NK-92 (cell line): Measurements from ENCODE around the gene LZTFL1.
"Not testable (repeated sequence)": the region's sequence is repeated elsewhere in the genome, so short reads cannot be mapped to it uniquely, and the experiment has no call there.

Experiments used
- DNase-seq: peaks from one replicate; lab custom pipeline; 2025; ENCODE audit not compliant: unreplicated experiment; lab: John Stamatoyannopoulos, UW

Gene LZTFL1

GRCh38 chr3:45865563-45865962 lies 23.6 kb upstream of the LZTFL1 start:
- no peak for DNase-seq

GRCh38 chr3:45864760-45865519 lies 23.0 kb upstream of the LZTFL1 start:
- no peak for DNase-seq

GRCh38 chr3:45861043-45861719 lies 19.3 kb upstream of the LZTFL1 start:
- DNase-seq = no peak

- no peak for DNase-seq
Observed at GRCh38 chr3:45860481-45860880, 18.6 kb upstream of the LZTFL1 start.

DNA sequence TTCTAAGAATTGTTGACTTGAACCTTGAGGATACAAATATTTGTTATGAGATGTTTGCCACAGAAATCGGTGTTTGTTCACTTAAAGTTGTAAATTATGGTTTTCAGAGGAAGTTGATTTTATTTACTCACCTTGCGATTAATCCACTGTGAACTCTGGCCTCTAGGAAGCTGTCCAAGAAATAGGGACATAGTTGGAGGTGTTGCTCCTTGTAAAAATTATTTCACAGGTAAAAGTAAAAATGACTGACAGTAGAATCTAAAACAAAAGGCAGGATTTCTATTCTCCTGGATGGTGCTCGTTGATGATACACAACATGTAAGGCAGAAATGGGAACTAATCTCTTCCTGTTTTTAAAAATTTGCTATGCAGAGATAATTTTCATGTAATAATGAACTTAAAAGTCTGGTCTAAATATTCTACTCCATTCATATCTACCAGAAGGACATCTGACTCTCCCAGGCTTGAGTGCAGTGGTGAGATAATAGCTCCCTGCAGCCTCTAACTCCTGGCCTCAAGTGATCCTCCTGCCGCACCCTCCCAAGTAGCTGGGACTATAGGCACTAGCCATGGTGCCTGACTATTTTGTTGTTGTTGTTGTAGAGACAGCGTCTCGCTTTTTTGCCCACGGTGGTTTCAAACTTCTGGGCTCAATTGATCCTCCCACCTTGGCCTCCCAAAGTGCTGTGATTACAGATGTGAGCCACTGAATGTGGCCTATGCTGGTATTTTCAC lies 17.1 kb upstream of the LZTFL1 start:
- no peak for DNase-seq

DNA sequence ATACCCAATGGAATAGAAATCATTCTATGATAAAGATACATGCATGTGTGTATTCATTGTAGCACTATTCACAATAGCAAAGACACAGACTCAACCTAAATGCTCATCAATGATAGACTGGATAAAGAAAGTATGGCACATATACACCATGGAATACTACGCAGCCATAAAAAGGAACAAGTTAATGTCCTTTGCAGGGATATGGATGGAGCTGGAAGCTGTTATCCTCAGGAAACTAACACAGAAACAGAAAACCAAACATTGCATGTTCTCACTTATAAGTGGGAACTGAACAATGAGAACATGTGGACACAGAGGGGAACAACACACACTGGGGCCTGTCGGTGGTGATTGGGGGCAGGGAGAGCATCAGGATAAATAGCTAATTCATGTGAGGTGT lies 15.1 kb upstream of the LZTFL1 start:
- not testable (repeated sequence) for DNase-seq

DNA sequence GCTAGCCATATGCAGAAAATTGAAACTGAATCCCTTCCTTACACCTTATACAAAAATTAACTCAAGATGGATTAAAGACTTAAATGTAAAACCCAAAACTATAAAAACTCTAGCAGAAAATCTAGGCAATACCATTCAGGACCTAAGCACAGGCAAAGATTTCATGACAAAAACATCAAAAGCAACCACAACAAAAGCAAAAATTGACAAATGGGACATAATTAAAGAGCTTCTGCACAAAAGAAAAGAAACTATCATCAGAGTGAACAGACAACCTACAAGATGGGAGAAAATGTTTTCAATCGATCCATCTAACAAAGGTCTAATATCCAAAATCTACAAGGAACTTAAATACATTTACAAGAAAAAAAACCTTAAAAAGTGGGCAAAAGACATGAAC lies 14.4 kb upstream of the LZTFL1 start:
- DNase-seq = not testable (repeated sequence)

DNA sequence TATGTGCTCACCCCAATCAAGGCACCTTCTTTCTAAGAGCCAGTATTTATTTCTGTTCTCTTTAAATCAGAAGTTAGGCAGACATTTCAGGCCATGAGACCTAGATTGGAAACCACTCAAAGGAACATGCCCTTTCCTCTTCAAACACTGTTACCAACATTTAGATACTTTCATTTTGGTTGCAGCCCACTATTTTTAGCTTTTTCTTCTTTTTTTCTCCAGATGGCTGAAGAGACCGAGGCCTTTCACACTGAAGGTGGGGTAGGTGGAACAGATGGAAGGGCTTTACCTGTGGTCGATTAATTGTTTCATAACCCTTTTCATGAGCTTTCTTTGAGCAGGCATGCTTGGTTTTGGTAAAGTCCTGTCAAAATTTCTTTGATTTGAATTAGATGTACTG lies 10.9 kb upstream of the LZTFL1 start:
- no peak for DNase-seq

GRCh38 chr3:45848392-45848791 lies 6.5 kb upstream of the LZTFL1 start:
- DNase-seq = no peak

DNA sequence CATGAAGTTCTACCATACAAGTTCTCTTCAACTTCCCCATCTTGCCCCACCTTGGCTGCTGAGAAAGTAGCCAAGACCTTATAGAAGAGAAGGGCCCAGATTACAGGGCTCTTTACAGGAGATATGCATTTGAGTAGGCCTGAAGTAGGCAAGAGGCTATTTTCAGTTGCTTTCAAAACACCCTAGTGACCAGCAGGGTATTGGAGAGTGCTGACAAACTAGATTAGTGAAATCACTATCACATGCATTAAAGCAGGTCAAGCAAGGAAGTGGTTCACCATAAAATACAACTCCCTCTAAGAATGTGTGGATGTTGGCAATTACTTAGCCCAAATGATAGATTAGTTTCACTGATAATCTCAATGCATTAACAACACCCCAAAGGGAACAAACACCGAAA lies 2.7 kb upstream of the LZTFL1 start:
- DNase-seq = no peak

- DNase-seq = no peak
Observed at GRCh38 chr3:45842851-45843625, 1.1 kb upstream of the LZTFL1 start.

DNA sequence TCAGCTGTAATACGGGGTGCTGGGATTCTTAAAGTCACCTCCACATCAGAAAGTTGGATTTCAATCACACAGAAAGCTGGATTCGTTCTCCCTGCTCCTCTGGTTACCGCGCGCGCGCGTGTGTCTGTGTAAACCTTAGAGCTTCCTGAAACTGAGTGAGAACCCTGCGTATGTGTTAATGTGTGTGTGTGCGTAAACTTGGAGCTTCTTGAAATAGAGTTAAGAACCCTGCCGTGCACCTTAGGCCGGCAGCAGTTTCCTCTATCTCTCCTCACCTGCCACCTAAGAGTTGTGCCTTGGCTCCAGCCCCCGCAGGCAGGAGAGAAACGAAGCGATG lies 531 bp downstream of the LZTFL1 start:
- DNase-seq = no peak

- no peak for DNase-seq
Observed at GRCh38 chr3:45838466-45838865, 3.5 kb downstream of the LZTFL1 start.

- no peak for DNase-seq
Observed at GRCh38 chr3:45832699-45833098, 9.2 kb downstream of the LZTFL1 start.

- no peak for DNase-seq
Observed at GRCh38 chr3:45830121-45830520, 11.8 kb downstream of the LZTFL1 start.

GRCh38 chr3:45826908-45827307 lies 15.0 kb downstream of the LZTFL1 start:
- DNase-seq = no peak

GRCh38 chr3:45826321-45826720 lies 15.6 kb downstream of the LZTFL1 start:
- no peak for DNase-seq

- DNase-seq = no peak
Observed at GRCh38 chr3:45821127-45821526, 20.8 kb downstream of the LZTFL1 start.

GRCh38 chr3:45819543-45819942 lies 22.4 kb downstream of the LZTFL1 start:
- DNase-seq = no peak

DNA sequence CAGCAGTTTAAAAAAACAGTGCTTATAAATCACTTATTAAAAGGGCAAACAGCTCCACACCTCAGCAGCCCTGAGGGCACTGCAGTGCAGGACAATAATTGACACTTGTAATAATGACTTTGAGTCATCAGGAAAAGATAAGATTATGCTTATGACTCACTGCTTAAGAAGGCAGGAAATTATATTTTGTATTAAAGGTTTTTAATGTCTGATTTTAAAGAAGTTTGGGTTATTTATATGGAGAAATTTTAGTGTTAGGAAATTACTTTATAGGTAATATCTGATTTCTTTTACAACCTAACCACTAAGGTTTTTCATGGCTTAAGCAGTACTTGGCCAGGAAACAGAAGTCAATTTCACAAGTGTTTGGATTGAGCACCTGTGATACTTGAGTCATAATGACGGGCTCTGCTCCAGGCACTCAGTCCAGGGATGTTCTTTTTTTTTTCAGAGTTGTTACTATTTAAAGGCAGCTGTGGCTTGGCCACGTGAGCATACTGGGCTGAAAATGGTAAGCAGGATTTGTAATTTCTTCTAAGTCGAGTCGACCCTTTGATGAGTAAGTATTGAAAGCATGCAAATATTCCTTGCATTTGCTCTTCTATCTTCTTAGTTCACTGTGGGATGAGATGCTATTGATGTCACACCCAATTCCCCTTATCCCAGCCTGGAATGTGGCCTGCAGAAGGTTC lies 23.9 kb downstream of the LZTFL1 start:
- DNase-seq = no peak

DNA sequence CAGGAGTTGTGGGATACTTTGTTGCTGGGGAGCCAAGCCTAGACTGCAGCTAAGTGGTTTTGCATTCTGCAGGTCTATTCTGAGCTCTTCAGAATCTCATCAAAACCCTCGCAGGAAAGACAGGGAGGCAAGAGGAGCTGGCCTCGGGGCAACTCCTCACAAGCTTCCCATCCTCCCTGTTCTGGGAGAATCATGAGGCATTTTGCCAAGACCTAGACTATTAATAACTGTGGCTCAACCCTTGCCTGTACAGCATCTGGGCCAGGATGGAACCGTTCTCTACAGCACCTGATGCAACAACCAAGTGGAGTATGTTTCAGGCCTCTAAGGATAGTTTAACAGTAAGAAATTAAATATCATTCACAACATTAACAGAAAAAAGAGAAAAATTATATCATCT lies 25.4 kb downstream of the LZTFL1 start:
- no peak for DNase-seq
